SK-N-SH treated with all-trans-retinoic acid at 6 μM for 48 hours (cell line): ENCODE results near the gene CYSLTR1.

ENCODE experiments used
- ESRRG ChIP-seq: fragments of 250-450 bp; sonication (Bioruptor Pico); IDR thresholded peaks from 2 replicates; pipeline ENCODE4 v1.6.1; 2021; ENCODE audit warnings: mild to moderate bottlenecking
- ISL1 ChIP-seq: fragments of 250-450 bp; sonication (Bioruptor Pico); IDR thresholded peaks from 2 replicates; pipeline ENCODE4 v2.1.2; 2022; ENCODE audit warnings: mild to moderate bottlenecking, moderate library complexity
- OSR1 ChIP-seq: fragments of 250-450 bp; sonication (Bioruptor Pico); IDR thresholded peaks from 2 replicates; pipeline ENCODE4 v1.8.0; 2022; ENCODE audit warnings: moderate library complexity, mild to moderate bottlenecking, inconsistent platforms
- PPARA ChIP-seq: fragments of 250-450 bp; sonication (Bioruptor Pico); IDR thresholded peaks from 2 replicates; pipeline ENCODE4 v1.5.0; 2020; ENCODE audit warnings: mild to moderate bottlenecking, borderline replicate concordance
- RARB ChIP-seq: fragments of 250-450 bp; sonication (Bioruptor Pico); IDR thresholded peaks from 2 replicates; pipeline ENCODE4 v1.8.0; 2021; ENCODE audit warnings: mild to moderate bottlenecking, moderate library complexity
- TCF4 ChIP-seq: fragments of 250-450 bp; sonication (Bioruptor Pico); IDR thresholded peaks from 2 replicates; pipeline ENCODE4 v1.8.0; 2021; ENCODE audit warnings: mild to moderate bottlenecking, moderate library complexity, borderline replicate concordance
- ZC3H10 ChIP-seq: fragments of 250-450 bp; sonication (Bioruptor Pico); IDR thresholded peaks from 2 replicates; pipeline ENCODE4 v1.5.1; 2021; ENCODE audit warnings: mild to moderate bottlenecking, moderate library complexity
- ZFP3 ChIP-seq: fragments of 250-450 bp; sonication (Bioruptor Pico); IDR thresholded peaks from 2 replicates; pipeline ENCODE4 v1.5.0; 2020; ENCODE audit warnings: mild to moderate bottlenecking, moderate library complexity
- ZFP30 ChIP-seq: fragments of 450-650 bp; formaldehyde crosslinking; IDR thresholded peaks from 2 replicates; pipeline ENCODE4 v1.5.0; 2022; ENCODE audit warnings: mild to moderate bottlenecking, moderate library complexity
- ZNF70 ChIP-seq: fragments of 450-650 bp; formaldehyde crosslinking; IDR thresholded peaks from 2 replicates; pipeline ENCODE4 v1.5.0; 2020; ENCODE audit warnings: mild to moderate bottlenecking, moderate library complexity
- ZNF8 ChIP-seq: fragments of 450-650 bp; formaldehyde crosslinking; IDR thresholded peaks from 2 replicates; pipeline ENCODE4 v1.5.0; 2020; ENCODE audit warnings: mild to moderate bottlenecking, moderate library complexity
- TF ChIP-seq, protein P1 (sequence below): fragments of 250-450 bp; sonication (Bioruptor Pico); IDR thresholded peaks from 2 replicates; pipeline ENCODE4 v1.8.0; 2021; ENCODE audit warnings: low read depth, mild to moderate bottlenecking, moderate library complexity, borderline replicate concordance
- TF ChIP-seq, protein P2 (sequence below): fragments of 250-450 bp; sonication (Bioruptor Pico); IDR thresholded peaks from 2 replicates; pipeline ENCODE4 v1.8.0; 2020; ENCODE audit warnings: mild to moderate bottlenecking, moderate library complexity, borderline replicate concordance

DNA sequence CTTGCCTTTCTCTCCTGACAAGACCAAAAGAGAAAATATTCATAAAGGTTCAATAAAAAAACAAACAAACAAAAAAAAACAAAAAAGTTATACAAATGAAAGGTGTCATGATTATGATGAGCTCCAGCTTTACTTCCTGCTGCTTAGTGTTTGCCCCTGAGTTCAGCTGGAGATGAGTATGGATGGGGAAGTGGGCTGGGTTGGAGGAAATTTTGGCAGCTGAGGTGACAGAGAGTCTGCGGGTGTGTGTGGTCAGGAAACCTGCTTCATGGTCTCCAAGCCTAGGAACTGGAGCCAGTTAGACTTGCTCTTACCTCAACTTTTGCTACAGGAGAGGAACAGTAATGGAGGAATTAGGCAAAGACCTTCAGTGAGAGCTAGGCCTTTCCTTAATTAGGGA, 4.3 kb upstream of the CYSLTR1 start:
- no peak for TF ChIP-seq ISL1
- TF ChIP-seq TCF4 (CRISPR knock-in tag) = no peak
- no peak for TF ChIP-seq ESRRG (CRISPR knock-in tag)
- TF ChIP-seq OSR1 (CRISPR knock-in tag) = no peak
- TF ChIP-seq ZC3H10 = no peak
- TF ChIP-seq, protein P1, sequence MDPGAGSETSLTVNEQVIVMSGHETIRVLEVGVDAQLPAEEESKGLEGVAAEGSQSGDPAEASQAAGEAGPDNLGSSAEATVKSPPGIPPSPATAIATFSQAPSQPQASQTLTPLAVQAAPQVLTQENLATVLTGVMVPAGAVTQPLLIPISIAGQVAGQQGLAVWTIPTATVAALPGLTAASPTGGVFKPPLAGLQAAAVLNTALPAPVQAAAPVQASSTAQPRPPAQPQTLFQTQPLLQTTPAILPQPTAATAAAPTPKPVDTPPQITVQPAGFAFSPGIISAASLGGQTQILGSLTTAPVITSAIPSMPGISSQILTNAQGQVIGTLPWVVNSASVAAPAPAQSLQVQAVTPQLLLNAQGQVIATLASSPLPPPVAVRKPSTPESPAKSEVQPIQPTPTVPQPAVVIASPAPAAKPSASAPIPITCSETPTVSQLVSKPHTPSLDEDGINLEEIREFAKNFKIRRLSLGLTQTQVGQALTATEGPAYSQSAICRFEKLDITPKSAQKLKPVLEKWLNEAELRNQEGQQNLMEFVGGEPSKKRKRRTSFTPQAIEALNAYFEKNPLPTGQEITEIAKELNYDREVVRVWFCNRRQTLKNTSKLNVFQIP (CRISPR knock-in tag) = no peak
- TF ChIP-seq, protein P2, sequence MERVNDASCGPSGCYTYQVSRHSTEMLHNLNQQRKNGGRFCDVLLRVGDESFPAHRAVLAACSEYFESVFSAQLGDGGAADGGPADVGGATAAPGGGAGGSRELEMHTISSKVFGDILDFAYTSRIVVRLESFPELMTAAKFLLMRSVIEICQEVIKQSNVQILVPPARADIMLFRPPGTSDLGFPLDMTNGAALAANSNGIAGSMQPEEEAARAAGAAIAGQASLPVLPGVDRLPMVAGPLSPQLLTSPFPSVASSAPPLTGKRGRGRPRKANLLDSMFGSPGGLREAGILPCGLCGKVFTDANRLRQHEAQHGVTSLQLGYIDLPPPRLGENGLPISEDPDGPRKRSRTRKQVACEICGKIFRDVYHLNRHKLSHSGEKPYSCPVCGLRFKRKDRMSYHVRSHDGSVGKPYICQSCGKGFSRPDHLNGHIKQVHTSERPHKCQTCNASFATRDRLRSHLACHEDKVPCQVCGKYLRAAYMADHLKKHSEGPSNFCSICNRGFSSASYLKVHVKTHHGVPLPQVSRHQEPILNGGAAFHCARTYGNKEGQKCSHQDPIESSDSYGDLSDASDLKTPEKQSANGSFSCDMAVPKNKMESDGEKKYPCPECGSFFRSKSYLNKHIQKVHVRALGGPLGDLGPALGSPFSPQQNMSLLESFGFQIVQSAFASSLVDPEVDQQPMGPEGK (CRISPR knock-in tag) = no peak
- no peak for TF ChIP-seq ZNF70
- TF ChIP-seq RARB (CRISPR knock-in tag) = no peak
- no peak for TF ChIP-seq ZFP3 (CRISPR knock-in tag)
- TF ChIP-seq PPARA (CRISPR knock-in tag) = no peak
- TF ChIP-seq ZNF8 (CRISPR knock-in tag) = no peak
- TF ChIP-seq ZFP30 (CRISPR knock-in tag) = no peak
